GM18507 (cell line): ENCODE measurements around the gene IRF6.
A peak's percentile ranks its signal among the peaks of the same experiment; 100 is the strongest.

Source experiments
- DNase-seq: peaks from one replicate; pipeline ENCODE4 v3.0.0; 2011; ENCODE audit warnings: low read depth; ENCODE audit not compliant: insufficient read length; ENCODE audit errors: extremely low spot score
- FAIRE-seq: peaks from 2 replicates; lab custom pipeline; 2011; peaks lifted over from hg19 to GRCh38; lab: Jason Lieb, UNC

Gene IRF6

GRCh38 chr1:209769171-209769904, 36.6 kb downstream of the IRF6 start:
- FAIRE-seq (peak; percentile 92), DNase-seq (no peak)

GRCh38 chr1:209768354-209768774, 37.6 kb downstream of the IRF6 start:
- peak; percentile 97 for FAIRE-seq
- peak; percentile 52 for DNase-seq

GRCh38 chr1:209767706-209768105, 38.2 kb downstream of the IRF6 start:
- no peak for DNase-seq
- no peak for FAIRE-seq

- no peak for DNase-seq
- FAIRE-seq = no peak
These were observed 38.8 kb downstream of the IRF6 start for GRCh38 chr1:209767096-209767495.

- FAIRE-seq (no peak), DNase-seq (no peak)
These were observed 39.9 kb downstream of the IRF6 start for GRCh38 chr1:209766051-209766450.

GRCh38 chr1:209761011-209761635, 44.8 kb downstream of the IRF6 start:
- FAIRE-seq = no peak
- no peak for DNase-seq

GRCh38 chr1:209759829-209760359, 46.0 kb downstream of the IRF6 start:
- no peak for FAIRE-seq

GRCh38 chr1:209758400-209758799, 47.5 kb downstream of the IRF6 start:
- FAIRE-seq (no peak), DNase-seq (no peak)

More at GRCh38 chr1:209759829-209760359, 46.0 kb downstream of the IRF6 start:
- DNase-seq = no peak

GRCh38 chr1:209756615-209757445, 49.1 kb downstream of the IRF6 start:
- FAIRE-seq (no peak), DNase-seq (no peak)

- DNase-seq = peak; percentile 55
- peak; percentile 98 for FAIRE-seq
These were observed 49.9 kb downstream of the IRF6 start, which contains the start of gene TRAF3IP3 for GRCh38 chr1:209755926-209756614. TRAF3IP3 (plus strand) TSS chr1:209756053; CDS start chr1:209760040, 3,987 bp downstream.

- FAIRE-seq (no peak), DNase-seq (no peak)
These were observed 50.7 kb downstream of the IRF6 start for GRCh38 chr1:209755256-209755655.

- DNase-seq (no peak), FAIRE-seq (no peak)
These were observed 53.1 kb downstream of the IRF6 start for GRCh38 chr1:209752890-209753289.

- FAIRE-seq (peak; percentile 91), DNase-seq (no peak)
These were observed 54.2 kb downstream of the IRF6 start for GRCh38 chr1:209751627-209752231.

- FAIRE-seq = no peak
- no peak for DNase-seq
These were observed 56.1 kb downstream of the IRF6 start for GRCh38 chr1:209749670-209750323.

GRCh38 chr1:209749205-209749604, 56.7 kb downstream of the IRF6 start:
- FAIRE-seq (peak; percentile 54), DNase-seq (no peak)

GRCh38 chr1:209748620-209749019, 57.3 kb downstream of the IRF6 start:
- DNase-seq (no peak), FAIRE-seq (no peak)

GRCh38 chr1:209747580-209748262, 58.2 kb downstream of the IRF6 start:
- FAIRE-seq (peak; percentile 91), DNase-seq (peak; percentile 63)
